Esophagus muscularis mucosa (tissue), 4 donors: Measurements from ENCODE around the gene FGFR2. TPM values are rescaled to one million over a fixed set of nuclear protein-coding genes. Genes with fewer than 3 reads are reported as not detected.

Source experiments
- DNase-seq: peaks from one replicate; pipeline ENCODE4 v3.0.0-alpha.2; 2017; ENCODE audit errors: extremely low spot score
- H3K27ac ChIP-seq, 4 donors: fragments of 200-600 bp; sonication (generic); replicated peaks in 1 of 4; 1 replicate in 3 of 4; 2 replicates in 1 of 4; pipeline ENCODE4 v1.5.1; 2016 to 2019; ENCODE audit warnings: mild to moderate bottlenecking in 1 of 4
- H3K27me3 ChIP-seq, 4 donors: fragments of 200-600 bp; sonication (generic); one replicate each; pipeline versions ENCODE4 v1.5.1 to v1.6.0; 2016 to 2019
- H3K36me3 ChIP-seq, 4 donors: fragments of 200-600 bp; sonication (generic); one replicate each; pipeline ENCODE4 v1.5.1; 2016 to 2019
- H3K4me1 ChIP-seq, 4 donors: fragments of 200-600 bp; sonication (generic); one replicate each; pipeline ENCODE4 v1.5.1; 2016 to 2019
- H3K4me3 ChIP-seq, 4 donors: fragments of 200-600 bp; sonication (generic); 1 replicate in 2 of 4; 2 replicates in 2 of 4; pipeline ENCODE4 v1.5.1; 2016 to 2019; ENCODE audit warnings: mild to moderate bottlenecking in 4 of 4, moderate library complexity in 1 of 4
- H3K9me3 ChIP-seq, 4 donors: fragments of 200-600 bp; sonication (generic); 1 replicate in 3 of 4; 2 replicates in 1 of 4; pipeline ENCODE4 v1.5.1; 2016 to 2019
- EP300 ChIP-seq: sonication (generic); formaldehyde crosslinking; IDR thresholded peaks from one replicate; pipeline ENCODE4 v1.6.1; 2017; ENCODE audit warnings: antibody characterized with exemption
- POLR2A ChIP-seq: fragments of 450-650 bp; IDR thresholded peaks from one replicate; pipeline ENCODE4 v1.6.1; 2017; ENCODE audit warnings: antibody characterized with exemption, moderate library complexity, mild to moderate bottlenecking, low read depth
- POLR2AphosphoS5 ChIP-seq, 2 donors: sonication (generic); formaldehyde crosslinking; IDR thresholded peaks; one replicate each; pipeline ENCODE4 v1.6.1; 2017; ENCODE audit warnings: antibody characterized with exemption in 2 of 2
- WGBS: methylation state at CpG from one replicate; pipeline ENCODE4 v1.1.5; 2018; 5-methylcytosine and 5-hydroxymethylcytosine counted together
- intact Hi-C: fragments of 100-400 bp; cut with DNase I; formaldehyde crosslinking; loops from one replicate; pipeline ENCODE4 v1.15.1; 2023
- total RNA-seq, 4 donors: library from RNA; depleted of rRNA; stranded (reverse); fragments of >200 nt; gene quantifications; one replicate each; pipeline versions ENCODE4 v1.1.0 to v1.2.1, GENCODE V29; 2016
- TF ChIP-seq, protein P1 (sequence below), 3 experiments: fragments of 200-600 bp in 2 of 3; fragments of 450-650 bp in 1 of 3; sonication (generic) in 2 of 3; IDR thresholded peaks; one replicate each; pipeline ENCODE4 v1.5.1; 2017 to 2019; ENCODE audit warnings: antibody characterized with exemption in 3 of 3, mild to moderate bottlenecking in 2 of 3, moderate library complexity in 1 of 3

Gene FGFR2
- total RNA-seq, 4 donors from 2014 or later, result 58.6 to 74.0 (median 60.5) TPM

DNA sequence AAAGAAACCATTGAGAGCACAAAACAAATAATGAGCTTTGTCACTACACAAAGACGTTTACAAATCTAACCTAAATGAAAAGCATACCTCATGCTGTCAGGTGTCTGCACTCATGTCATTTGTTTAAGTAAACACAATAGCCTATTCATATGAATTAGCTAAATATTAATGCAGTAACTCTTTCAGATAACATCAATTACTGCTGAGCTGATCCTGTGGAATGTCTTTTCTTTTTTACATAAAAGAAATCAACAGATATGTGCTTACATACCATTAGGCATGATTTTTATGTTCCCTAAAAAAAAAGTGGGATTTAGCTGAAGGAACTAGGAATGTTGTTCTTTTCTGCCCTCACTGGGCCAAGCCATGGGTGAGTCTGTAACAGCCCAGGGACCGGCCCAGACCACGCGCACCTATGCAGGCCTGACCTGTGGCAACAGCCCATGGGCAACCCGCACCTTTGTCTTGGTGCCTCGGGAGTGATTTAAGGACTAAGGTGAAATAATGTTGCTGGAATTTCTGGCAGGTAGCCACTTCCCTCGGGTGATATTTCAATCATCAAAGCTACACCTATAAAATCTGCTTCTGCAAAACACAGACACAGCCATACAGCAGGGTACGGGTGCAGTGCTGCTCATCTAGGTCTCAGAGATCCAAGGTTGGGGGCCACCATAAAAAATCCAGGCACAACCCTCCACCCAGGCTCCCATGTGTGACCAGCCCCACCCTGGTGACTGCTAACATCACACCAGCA, 44.6 kb downstream of the FGFR2 start:
- H3K9me3 ChIP-seq, result no peaks in the 10 kb centered on the region
- H3K4me3 ChIP-seq, result no peak overlapping the region
- H3K36me3 ChIP-seq, result peaks cover 0 to 26% (median 6%) of the 10 kb centered on the region in 4 donors
- no peaks in the 10 kb centered on the region for H3K27me3 ChIP-seq
- peaks cover 0 to 37% (median 21%) of the 10 kb centered on the region in 4 donors for H3K4me1 ChIP-seq
- no peak for DNase-seq
- TF ChIP-seq EP300 (no peak), POLR2AphosphoS5 (IDR thresholded peaks at IDR 0.05) (no peak)
- 72% methylated on average over 5 of the region's 8 CpGs for WGBS
- intact Hi-C loops, result no loop called here
- H3K27ac ChIP-seq, result peak overlapping the region in 1 of 4 donors; percentile 12

DNA sequence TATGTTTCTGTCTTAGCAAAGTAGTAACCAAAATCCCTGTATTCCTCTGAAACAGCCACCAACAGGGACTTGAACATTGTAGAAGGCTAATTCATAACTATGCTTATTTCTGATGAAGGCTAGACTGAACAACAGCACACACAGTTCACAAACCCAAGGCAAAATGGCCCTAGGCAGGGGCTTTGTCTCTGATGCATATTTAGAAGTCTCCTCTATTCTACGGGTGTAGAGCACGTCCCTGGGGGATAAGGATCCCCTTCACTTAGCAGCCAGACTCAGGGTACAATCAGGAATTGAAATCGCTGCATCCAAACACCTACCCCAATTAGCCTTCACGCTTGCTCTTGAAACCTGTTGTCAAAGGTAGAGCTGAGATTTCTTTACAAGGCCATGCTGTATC, 45.5 kb downstream of the FGFR2 start:
- intact Hi-C loops, result no loop called here
- 100% methylated on average over 3 of the region's 4 CpGs for WGBS
- DNase-seq, result no peak
- no peak for TF ChIP-seq EP300
- no peak for TF ChIP-seq POLR2AphosphoS5 (IDR thresholded peaks at IDR 0.05)
- no peak for TF ChIP-seq POLR2A
- TF ChIP-seq, protein P1, sequence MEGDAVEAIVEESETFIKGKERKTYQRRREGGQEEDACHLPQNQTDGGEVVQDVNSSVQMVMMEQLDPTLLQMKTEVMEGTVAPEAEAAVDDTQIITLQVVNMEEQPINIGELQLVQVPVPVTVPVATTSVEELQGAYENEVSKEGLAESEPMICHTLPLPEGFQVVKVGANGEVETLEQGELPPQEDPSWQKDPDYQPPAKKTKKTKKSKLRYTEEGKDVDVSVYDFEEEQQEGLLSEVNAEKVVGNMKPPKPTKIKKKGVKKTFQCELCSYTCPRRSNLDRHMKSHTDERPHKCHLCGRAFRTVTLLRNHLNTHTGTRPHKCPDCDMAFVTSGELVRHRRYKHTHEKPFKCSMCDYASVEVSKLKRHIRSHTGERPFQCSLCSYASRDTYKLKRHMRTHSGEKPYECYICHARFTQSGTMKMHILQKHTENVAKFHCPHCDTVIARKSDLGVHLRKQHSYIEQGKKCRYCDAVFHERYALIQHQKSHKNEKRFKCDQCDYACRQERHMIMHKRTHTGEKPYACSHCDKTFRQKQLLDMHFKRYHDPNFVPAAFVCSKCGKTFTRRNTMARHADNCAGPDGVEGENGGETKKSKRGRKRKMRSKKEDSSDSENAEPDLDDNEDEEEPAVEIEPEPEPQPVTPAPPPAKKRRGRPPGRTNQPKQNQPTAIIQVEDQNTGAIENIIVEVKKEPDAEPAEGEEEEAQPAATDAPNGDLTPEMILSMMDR (IDR thresholded peaks at IDR 0.05), result no peak
- peaks cover 0 to 28% (median 6%) of the 10 kb centered on the region in 4 donors for H3K36me3 ChIP-seq
- H3K27me3 ChIP-seq, result no peaks in the 10 kb centered on the region
- H3K4me1 ChIP-seq, result peaks cover 0 to 29% (median 18%) of the 10 kb centered on the region in 4 donors
- H3K4me3 ChIP-seq, result no peak overlapping the region
- no peak overlapping the region for H3K27ac ChIP-seq
- H3K9me3 ChIP-seq, result no peaks in the 10 kb centered on the region

DNA sequence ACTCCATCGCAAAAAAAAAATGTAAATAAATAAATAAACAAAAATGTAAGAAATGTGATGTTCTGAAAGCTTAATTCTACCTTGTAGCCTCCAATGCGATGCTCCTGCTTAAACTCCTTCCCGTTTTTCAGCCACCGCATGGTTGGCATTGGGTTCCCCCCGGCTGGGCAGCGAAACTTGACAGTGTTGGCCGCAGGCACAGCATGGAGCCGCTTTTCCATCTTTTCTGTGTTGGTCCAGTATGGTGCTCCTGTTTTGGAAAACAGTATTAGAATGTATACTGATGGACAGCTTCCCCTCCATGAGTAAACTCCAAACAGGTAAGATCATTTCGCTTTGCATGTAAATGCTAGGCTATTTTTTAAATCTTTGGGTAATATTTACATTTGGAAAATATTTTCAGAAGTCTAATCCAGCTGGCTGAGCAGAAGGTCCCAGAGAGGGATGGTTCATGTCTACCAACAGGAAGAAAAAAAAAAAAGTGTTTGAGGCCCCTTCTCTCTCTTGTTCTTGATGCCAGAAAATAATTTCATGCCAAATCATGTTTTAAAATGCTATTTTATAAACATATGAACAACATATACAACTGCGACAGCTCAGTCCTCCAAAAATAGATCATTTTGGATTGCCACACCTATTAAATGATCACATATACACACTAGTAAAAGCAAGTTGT, 46.9 kb downstream of the FGFR2 start:
- Histone ChIP-seq H3K9me3 (no peaks in the 10 kb centered on the region), H3K27me3 (no peaks in the 10 kb centered on the region), H3K4me3 (no peak overlapping the region), H3K27ac (no peak overlapping the region), H3K4me1 (peaks cover 0 to 31% (median 15%) of the 10 kb centered on the region in 4 donors), H3K36me3 (peaks cover 0 to 30% (median 6%) of the 10 kb centered on the region in 4 donors)
- no peak for DNase-seq
- WGBS, result 94% methylated on average over 10 of the region's 10 CpGs
- intact Hi-C loops, result no loop called here
- TF ChIP-seq, protein P1 (IDR thresholded peaks at IDR 0.05), result no peak
- TF ChIP-seq EP300 (no peak), POLR2A (no peak), POLR2AphosphoS5 (IDR thresholded peaks at IDR 0.05) (no peak)

DNA sequence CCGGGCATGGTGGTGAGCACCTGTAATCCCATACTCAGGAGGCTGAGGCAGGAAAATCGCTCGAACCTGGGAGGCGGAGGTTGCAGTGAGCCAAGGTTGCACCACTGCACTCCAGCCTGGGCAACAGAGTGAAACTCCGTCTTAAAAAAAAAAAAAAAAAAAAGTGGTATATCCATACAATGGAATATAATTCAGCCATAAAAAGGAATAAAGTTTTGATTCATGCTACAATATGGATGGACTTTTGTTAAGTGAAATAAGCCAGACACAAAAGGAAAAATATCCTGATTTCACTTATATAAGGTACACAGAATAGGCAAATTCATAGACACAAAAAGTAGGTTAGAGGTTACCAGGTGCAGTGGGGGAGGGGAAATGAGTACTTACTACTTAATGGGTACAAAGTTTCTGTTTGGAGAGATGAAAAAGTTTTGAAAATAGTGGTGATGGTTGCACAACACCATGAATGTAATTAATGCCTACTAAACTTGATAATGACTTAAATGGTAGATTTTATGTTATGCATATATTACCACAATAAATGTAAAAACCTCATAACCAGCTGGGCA, 53.9 kb downstream of the FGFR2 start:
- no peak overlapping the region for H3K4me3 ChIP-seq
- H3K27me3 ChIP-seq, result no peaks in the 10 kb centered on the region
- TF ChIP-seq POLR2AphosphoS5 (IDR thresholded peaks at IDR 0.05), result no peak
- TF ChIP-seq EP300, result no peak
- TF ChIP-seq, protein P1 (IDR thresholded peaks at IDR 0.05), result no peak
- TF ChIP-seq POLR2A, result no peak
- DNase-seq, result no peak
- H3K9me3 ChIP-seq, result no peaks in the 10 kb centered on the region
- H3K27ac ChIP-seq, result no peak overlapping the region
- peaks cover 0 to 55% (median 27%) of the 10 kb centered on the region in 4 donors for H3K4me1 ChIP-seq
- peaks cover 0 to 10% (median 2%) of the 10 kb centered on the region in 4 donors for H3K36me3 ChIP-seq
- 97% methylated on average over 5 of the region's 5 CpGs for WGBS
- intact Hi-C loops, result no loop called here

DNA sequence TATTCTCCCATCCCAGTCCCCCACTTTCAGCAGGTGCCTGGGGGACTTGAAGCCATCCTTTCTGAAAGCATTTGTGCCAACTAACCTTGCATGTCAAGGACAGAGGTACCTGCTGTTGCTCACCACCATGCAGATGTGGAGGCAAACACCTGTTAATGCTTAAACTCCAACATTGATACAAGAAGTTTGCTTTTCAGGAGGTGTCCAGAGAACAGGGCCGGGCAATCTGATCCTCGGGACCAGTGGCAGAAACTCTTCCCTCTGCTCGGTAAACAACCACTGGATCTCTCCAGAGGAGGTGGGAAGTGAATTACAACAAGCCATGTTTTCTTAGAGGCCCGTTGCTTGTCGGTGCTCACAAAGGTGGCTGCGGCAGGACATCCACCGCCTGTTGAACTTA, 54.7 kb downstream of the FGFR2 start:
- TF ChIP-seq EP300, result no peak
- TF ChIP-seq POLR2A, result no peak
- TF ChIP-seq POLR2AphosphoS5 (IDR thresholded peaks at IDR 0.05), result no peak
- TF ChIP-seq, protein P1 (IDR thresholded peaks at IDR 0.05), result no peak
- no peak overlapping the region for H3K27ac ChIP-seq
- 87% methylated on average over 7 of the region's 7 CpGs for WGBS
- H3K4me3 ChIP-seq, result no peak overlapping the region
- no peaks in the 10 kb centered on the region for H3K9me3 ChIP-seq
- H3K36me3 ChIP-seq, result peaks cover 0 to 4% (median 0%) of the 10 kb centered on the region in 4 donors
- intact Hi-C loops, result no loop called here
- H3K27me3 ChIP-seq, result no peaks in the 10 kb centered on the region
- no peak for DNase-seq
- H3K4me1 ChIP-seq, result peaks cover 0 to 56% (median 27%) of the 10 kb centered on the region in 4 donors
